ENCODE data around the gene WLS. TPM values are rescaled to one million over a fixed set of nuclear protein-coding genes. Genes with fewer than 3 reads are reported as not detected.

WLS gene
- total and polyA plus RNA-seq, 2 experiments from 2014 or later, result 0.87 to 1.2 TPM

DNA sequence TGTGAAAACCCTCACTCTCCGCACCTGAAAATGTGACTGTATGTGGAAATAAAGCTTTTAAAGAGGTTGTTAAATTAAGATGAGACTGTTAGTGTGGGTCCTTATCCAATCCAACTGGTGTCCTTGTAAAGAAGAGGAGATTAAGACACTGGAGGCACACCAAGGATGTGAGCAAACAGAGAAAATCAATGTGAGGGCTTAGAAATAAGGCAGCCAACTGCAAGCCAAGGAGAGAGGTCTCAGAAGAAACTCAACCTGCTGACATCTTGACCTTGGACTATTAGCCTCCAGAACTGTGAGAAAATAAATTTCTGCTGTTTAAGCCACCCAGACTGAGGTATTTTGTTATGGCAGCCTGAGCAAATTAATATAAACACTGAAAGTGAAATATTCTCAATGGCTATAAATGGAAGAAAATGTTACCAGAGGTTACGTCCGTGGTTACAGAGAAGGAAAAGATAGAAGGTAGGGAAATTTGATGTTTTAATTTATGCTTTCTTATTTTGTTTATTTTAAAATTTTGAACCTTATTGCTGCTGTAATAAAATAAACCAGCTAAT, 22.4 kb upstream of the WLS start (continued):
- TF ChIP-seq, protein P1, sequence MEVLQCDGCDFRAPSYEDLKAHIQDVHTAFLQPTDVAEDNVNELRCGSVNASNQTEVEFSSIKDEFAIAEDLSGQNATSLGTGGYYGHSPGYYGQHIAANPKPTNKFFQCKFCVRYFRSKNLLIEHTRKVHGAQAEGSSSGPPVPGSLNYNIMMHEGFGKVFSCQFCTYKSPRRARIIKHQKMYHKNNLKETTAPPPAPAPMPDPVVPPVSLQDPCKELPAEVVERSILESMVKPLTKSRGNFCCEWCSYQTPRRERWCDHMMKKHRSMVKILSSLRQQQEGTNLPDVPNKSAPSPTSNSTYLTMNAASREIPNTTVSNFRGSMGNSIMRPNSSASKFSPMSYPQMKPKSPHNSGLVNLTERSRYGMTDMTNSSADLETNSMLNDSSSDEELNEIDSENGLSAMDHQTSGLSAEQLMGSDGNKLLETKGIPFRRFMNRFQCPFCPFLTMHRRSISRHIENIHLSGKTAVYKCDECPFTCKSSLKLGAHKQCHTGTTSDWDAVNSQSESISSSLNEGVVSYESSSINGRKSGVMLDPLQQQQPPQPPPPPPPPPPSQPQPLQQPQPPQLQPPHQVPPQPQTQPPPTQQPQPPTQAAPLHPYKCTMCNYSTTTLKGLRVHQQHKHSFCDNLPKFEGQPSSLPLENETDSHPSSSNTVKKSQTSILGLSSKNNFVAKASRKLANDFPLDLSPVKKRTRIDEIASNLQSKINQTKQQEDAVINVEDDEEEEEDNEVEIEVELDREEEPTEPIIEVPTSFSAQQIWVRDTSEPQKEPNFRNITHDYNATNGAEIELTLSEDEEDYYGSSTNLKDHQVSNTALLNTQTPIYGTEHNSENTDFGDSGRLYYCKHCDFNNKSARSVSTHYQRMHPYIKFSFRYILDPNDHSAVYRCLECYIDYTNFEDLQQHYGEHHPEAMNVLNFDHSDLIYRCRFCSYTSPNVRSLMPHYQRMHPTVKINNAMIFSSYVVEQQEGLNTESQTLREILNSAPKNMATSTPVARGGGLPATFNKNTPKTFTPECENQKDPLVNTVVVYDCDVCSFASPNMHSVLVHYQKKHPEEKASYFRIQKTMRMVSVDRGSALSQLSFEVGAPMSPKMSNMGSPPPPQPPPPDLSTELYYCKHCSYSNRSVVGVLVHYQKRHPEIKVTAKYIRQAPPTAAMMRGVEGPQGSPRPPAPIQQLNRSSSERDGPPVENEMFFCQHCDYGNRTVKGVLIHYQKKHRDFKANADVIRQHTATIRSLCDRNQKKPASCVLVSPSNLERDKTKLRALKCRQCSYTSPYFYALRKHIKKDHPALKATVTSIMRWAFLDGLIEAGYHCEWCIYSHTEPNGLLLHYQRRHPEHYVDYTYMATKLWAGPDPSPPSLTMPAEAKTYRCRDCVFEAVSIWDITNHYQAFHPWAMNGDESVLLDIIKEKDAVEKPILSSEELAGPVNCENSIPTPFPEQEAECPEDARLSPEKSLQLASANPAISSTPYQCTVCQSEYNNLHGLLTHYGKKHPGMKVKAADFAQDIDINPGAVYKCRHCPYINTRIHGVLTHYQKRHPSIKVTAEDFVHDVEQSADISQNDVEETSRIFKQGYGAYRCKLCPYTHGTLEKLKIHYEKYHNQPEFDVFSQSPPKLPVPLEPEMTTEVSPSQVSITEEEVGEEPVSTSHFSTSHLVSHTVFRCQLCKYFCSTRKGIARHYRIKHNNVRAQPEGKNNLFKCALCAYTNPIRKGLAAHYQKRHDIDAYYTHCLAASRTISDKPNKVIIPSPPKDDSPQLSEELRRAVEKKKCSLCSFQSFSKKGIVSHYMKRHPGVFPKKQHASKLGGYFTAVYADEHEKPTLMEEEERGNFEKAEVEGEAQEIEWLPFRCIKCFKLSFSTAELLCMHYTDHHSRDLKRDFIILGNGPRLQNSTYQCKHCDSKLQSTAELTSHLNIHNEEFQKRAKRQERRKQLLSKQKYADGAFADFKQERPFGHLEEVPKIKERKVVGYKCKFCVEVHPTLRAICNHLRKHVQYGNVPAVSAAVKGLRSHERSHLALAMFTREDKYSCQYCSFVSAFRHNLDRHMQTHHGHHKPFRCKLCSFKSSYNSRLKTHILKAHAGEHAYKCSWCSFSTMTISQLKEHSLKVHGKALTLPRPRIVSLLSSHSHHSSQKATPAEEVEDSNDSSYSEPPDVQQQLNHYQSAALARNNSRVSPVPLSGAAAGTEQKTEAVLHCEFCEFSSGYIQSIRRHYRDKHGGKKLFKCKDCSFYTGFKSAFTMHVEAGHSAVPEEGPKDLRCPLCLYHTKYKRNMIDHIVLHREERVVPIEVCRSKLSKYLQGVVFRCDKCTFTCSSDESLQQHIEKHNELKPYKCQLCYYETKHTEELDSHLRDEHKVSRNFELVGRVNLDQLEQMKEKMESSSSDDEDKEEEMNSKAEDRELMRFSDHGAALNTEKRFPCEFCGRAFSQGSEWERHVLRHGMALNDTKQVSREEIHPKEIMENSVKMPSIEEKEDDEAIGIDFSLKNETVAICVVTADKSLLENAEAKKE (CRISPR knock-in tag; IDR thresholded peaks at IDR 0.05), result no peak
- TF ChIP-seq NANOG (IDR thresholded peaks at IDR 0.05; ENCODE audit: borderline replicate concordance) (no peak), EZH2phosphoT487 (IDR thresholded peaks at IDR 0.05; ENCODE audit: unreplicated experiment) (no peak)

GRCh38 chr1:68237040-68237439, 4.7 kb upstream of the WLS start:
- no peaks in the 10 kb centered on the region for H3K9me3 Mint-ChIP-seq
- Histone ChIP-seq H3K79me2 (replicated peaks; ENCODE audit: insufficient read depth) (no peaks in the 10 kb centered on the region), H3F3A (replicated peaks; ENCODE audit: low read depth) (no peaks in the 10 kb centered on the region; the same call in 1 of the 2 replicates), H3K36me3 (ENCODE audit: insufficient read depth) (no peaks in the 10 kb centered on the region), H3K4me1 (ENCODE audit: insufficient read depth) (peaks cover 8% of the 10 kb centered on the region; the same call in 1 of the 2 replicates), H4K20me1 (replicated peaks; ENCODE audit: insufficient read depth) (no peaks in the 10 kb centered on the region; the same call in 1 of the 2 replicates), H2AFZ (no peak overlapping the region), H3K27ac (ENCODE audit: low read depth) (no peak overlapping the region), H3K4me2 (no peak overlapping the region), H3K9me2 (ENCODE audit: insufficient read depth) (no peaks in the 10 kb centered on the region), H3K27me3 (ENCODE audit: insufficient read depth) (peaks cover 77% of the 10 kb centered on the region), H3K4me3 (no peak overlapping the region)
- ATAC-seq (no peak), DNase-seq (ENCODE audit: low spot score) (no peak)
- H3K27ac Mint-ChIP-seq, result no peak overlapping the region
- H3K4me3 Mint-ChIP-seq, result no peak overlapping the region
- peaks cover 62% of the 10 kb centered on the region for H3K27me3 Mint-ChIP-seq (ENCODE audit: insufficient read depth, low read depth, poor library complexity)
- peaks cover 11% of the 10 kb centered on the region for H3K4me1 Mint-ChIP-seq
- TF ChIP-seq ZNF331 (CRISPR knock-in tag; IDR thresholded peaks at IDR 0.05; ENCODE audit: low read depth), result no peak
- no peak for TF ChIP-seq CREB1 (CRISPR knock-in tag; IDR thresholded peaks at IDR 0.05; ENCODE audit: low read depth)
- no peak for TF ChIP-seq EZH2 (IDR thresholded peaks at IDR 0.05; ENCODE audit: low read depth, unreplicated experiment)
- TF ChIP-seq ZNF114 (CRISPR knock-in tag; IDR thresholded peaks at IDR 0.05), result no peak
- TF ChIP-seq NANOG (IDR thresholded peaks at IDR 0.05; ENCODE audit: borderline replicate concordance), result no peak
- no peaks in the 10 kb centered on the region for H3K36me3 Mint-ChIP-seq (ENCODE audit: low read depth)
